Gastroesophageal sphincter (tissue), 3 donors: Measurements from ENCODE around the gene RFTN1.

ENCODE experiments used
- EP300 ChIP-seq: sonication (generic); formaldehyde crosslinking; IDR thresholded peaks from one replicate; pipeline ENCODE4 v1.6.1; 2017; ENCODE audit warnings: antibody characterized with exemption, mild to moderate bottlenecking
- POLR2A ChIP-seq, 2 donors: fragments of 450-650 bp; IDR thresholded peaks; one replicate each; pipeline ENCODE4 v1.6.1; 2017; ENCODE audit warnings: antibody characterized with exemption in 2 of 2, mild to moderate bottlenecking in 2 of 2, moderate library complexity in 1 of 2
- TF ChIP-seq, protein P1 (sequence below), 4 experiments: fragments of 200-600 bp in 2 of 4; fragments of 450-650 bp in 2 of 4; sonication (generic) in 1 of 4; IDR thresholded peaks; one replicate each; pipeline ENCODE4 v1.5.1; 2017 to 2019; ENCODE audit warnings: antibody characterized with exemption in 4 of 4, mild to moderate bottlenecking in 2 of 4, moderate library complexity in 2 of 4

DNA sequence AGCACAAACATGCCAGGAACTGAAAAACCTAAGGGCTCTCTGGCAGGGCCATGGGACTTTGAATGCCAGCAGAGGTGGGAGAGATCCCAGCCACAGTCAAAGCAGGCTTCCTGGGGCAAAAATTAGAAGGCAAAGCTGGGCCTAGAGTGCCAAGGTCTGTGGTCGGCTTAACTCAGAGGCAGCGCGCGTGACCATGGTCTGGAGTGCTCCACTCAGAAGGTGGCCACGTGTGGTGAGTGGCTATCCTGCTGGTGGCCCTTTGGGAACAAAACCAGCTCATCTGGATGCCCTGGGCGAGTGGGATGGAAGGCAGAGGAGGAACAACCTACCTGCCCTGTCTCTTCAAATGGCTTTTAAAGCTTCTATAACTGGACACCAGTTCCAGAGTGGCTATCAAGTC, 185.4 kb downstream of the RFTN1 start:
- TF ChIP-seq, protein P1, sequence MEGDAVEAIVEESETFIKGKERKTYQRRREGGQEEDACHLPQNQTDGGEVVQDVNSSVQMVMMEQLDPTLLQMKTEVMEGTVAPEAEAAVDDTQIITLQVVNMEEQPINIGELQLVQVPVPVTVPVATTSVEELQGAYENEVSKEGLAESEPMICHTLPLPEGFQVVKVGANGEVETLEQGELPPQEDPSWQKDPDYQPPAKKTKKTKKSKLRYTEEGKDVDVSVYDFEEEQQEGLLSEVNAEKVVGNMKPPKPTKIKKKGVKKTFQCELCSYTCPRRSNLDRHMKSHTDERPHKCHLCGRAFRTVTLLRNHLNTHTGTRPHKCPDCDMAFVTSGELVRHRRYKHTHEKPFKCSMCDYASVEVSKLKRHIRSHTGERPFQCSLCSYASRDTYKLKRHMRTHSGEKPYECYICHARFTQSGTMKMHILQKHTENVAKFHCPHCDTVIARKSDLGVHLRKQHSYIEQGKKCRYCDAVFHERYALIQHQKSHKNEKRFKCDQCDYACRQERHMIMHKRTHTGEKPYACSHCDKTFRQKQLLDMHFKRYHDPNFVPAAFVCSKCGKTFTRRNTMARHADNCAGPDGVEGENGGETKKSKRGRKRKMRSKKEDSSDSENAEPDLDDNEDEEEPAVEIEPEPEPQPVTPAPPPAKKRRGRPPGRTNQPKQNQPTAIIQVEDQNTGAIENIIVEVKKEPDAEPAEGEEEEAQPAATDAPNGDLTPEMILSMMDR (IDR thresholded peaks at IDR 0.05), result no peak
- TF ChIP-seq POLR2A (IDR thresholded peaks at IDR 0.05) (no peak), EP300 (no peak)
